IMR-90 (cell line): ENCODE measurements around the gene DSCAML1. TPM values are rescaled to one million over a fixed set of nuclear protein-coding genes. Genes with fewer than 3 reads are reported as not detected.

Experiments used
- ATAC-seq: fragments of 200-7000 bp; cut with Tn5 transposase; 2 replicates; pipeline ENCODE4 v1.9.1; 2020; ENCODE audit warnings: low read depth, mild to moderate bottlenecking, moderate library complexity
- BruUV-seq: library from RNA; stranded (reverse); fragments of 400-500 nt; replicated peaks from 2 replicates; lab custom pipeline; 2021; lab: Mats Ljungman, UMichigan
- CTCF ChIA-PET: fragments of 300-600 bp; formaldehyde crosslinking; extraction: SDS; loops from one replicate; lab custom pipeline; 2021; ENCODE audit warnings: antibody characterized with exemption; lab: Yijun Ruan, JAX
- POLR2A ChIA-PET: fragments of 300-600 bp; sonication (Branson Sonifier 250); formaldehyde crosslinking; loops from one replicate; lab custom pipeline; 2022; ENCODE audit warnings: antibody characterized with exemption; ENCODE audit not compliant: unreplicated experiment; lab: Charles Lee
- DNase-seq: peaks from one replicate; pipeline ENCODE4 v3.0.0; 2013
- H2AFZ ChIP-seq: replicated peaks from 2 replicates; pipeline ENCODE3; 2013; ENCODE audit warnings: low read length, mild to moderate bottlenecking; ENCODE audit not compliant: poor library complexity
- H2AK5ac ChIP-seq: 2 replicates; pipeline ENCODE4 v1.6.1; 2013; ENCODE audit warnings: low read depth, low read length, inconsistent platforms
- H2AK9ac ChIP-seq: replicated peaks from 2 replicates; pipeline ENCODE3; 2013; ENCODE audit warnings: mild to moderate bottlenecking, low read depth, low read length, moderate library complexity; ENCODE audit not compliant: poor library complexity
- H2BK120ac ChIP-seq: 2 replicates; pipeline ENCODE4 v1.6.1; 2013; ENCODE audit warnings: low read depth, low read length, inconsistent platforms
- H2BK15ac ChIP-seq: 3 replicates; pipeline ENCODE4 v1.6.1; 2013; ENCODE audit warnings: low read depth, low read length, inconsistent platforms
- H2BK20ac ChIP-seq: 2 replicates; pipeline ENCODE4 v1.6.1; 2013; ENCODE audit warnings: low read depth, mild to moderate bottlenecking, inconsistent platforms, low read length, moderate library complexity
- H2BK5ac ChIP-seq: 2 replicates; pipeline ENCODE4 v1.6.1; 2013; ENCODE audit warnings: mild to moderate bottlenecking, low read depth, low read length, inconsistent platforms; ENCODE audit not compliant: poor library complexity, severe bottlenecking
- H3K14ac ChIP-seq: replicated peaks from 2 replicates; pipeline ENCODE4 v1.6.1; 2013; ENCODE audit warnings: low read depth, low read length, inconsistent platforms
- H3K18ac ChIP-seq: 2 replicates; pipeline ENCODE4 v1.6.1; 2013; ENCODE audit warnings: low read depth, low read length, control low read depth
- H3K23ac ChIP-seq: 2 replicates; pipeline ENCODE4 v1.6.1; 2013; ENCODE audit warnings: low read depth, low read length, inconsistent platforms
- H3K27ac ChIP-seq: 2 replicates; pipeline ENCODE4 v1.5.1; 2013; ENCODE audit warnings: mild to moderate bottlenecking, control low read depth, low read length; ENCODE audit not compliant: insufficient read depth
- H3K27me3 ChIP-seq: 2 replicates; pipeline ENCODE4 v1.6.1; 2013; ENCODE audit warnings: low read length; ENCODE audit not compliant: control insufficient read depth, insufficient read depth
- H3K36me3 ChIP-seq: 2 replicates; pipeline ENCODE4 v1.6.1; 2013; ENCODE audit warnings: low read length, mixed read lengths; ENCODE audit not compliant: control insufficient read depth, insufficient read depth
- H3K4ac ChIP-seq: 2 replicates; pipeline ENCODE4 v1.6.1; 2013; ENCODE audit warnings: low read depth, low read length, inconsistent platforms
- H3K4me1 ChIP-seq: 2 replicates; pipeline ENCODE4 v1.6.1; 2013; ENCODE audit warnings: low read length, mixed read lengths; ENCODE audit not compliant: control insufficient read depth, insufficient read depth
- H3K4me2 ChIP-seq: 2 replicates; pipeline ENCODE4 v1.6.1; 2013; ENCODE audit warnings: low read depth, mild to moderate bottlenecking, control low read depth, low read length, moderate library complexity
- H3K4me3 ChIP-seq: 2 replicates; pipeline ENCODE4 v1.5.1; 2013; ENCODE audit warnings: low read depth, mild to moderate bottlenecking, control low read depth, low read length, moderate library complexity; ENCODE audit not compliant: insufficient read depth
- H3K56ac ChIP-seq: 2 replicates; pipeline ENCODE4 v1.6.1; 2013; ENCODE audit warnings: low read length, inconsistent platforms; ENCODE audit not compliant: insufficient read depth; ENCODE audit errors: extremely low read depth
- H3K79me1 ChIP-seq, 2 experiments: 2 replicates each; pipeline ENCODE4 v1.6.1; 2013; ENCODE audit warnings: low read length in 2 of 2, inconsistent platforms in 1 of 2, low read depth in 1 of 2
- H3K9ac ChIP-seq: 2 replicates; pipeline ENCODE4 v1.6.1; 2013; ENCODE audit warnings: low read depth, low read length, control low read depth
- H3K9me1 ChIP-seq: 2 replicates; pipeline ENCODE4 v1.6.1; 2013; ENCODE audit warnings: low read length, inconsistent platforms; ENCODE audit not compliant: insufficient read depth
- H3K9me3 ChIP-seq: 2 replicates; pipeline ENCODE4 v1.6.1; 2013; ENCODE audit warnings: low read length; ENCODE audit not compliant: control insufficient read depth, insufficient read depth
- H4K20me1 ChIP-seq: 2 replicates; pipeline ENCODE4 v1.6.1; 2013; ENCODE audit warnings: low read length, inconsistent platforms; ENCODE audit not compliant: insufficient read depth
- H4K5ac ChIP-seq: 2 replicates; pipeline ENCODE4 v1.6.1; 2013; ENCODE audit warnings: mild to moderate bottlenecking, low read depth, low read length, control low read depth
- H4K8ac ChIP-seq, 2 experiments: 2 replicates each; pipeline ENCODE4 v1.6.1; 2013; ENCODE audit warnings: low read depth in 2 of 2, low read length in 2 of 2, control low read depth in 1 of 2, inconsistent platforms in 1 of 2
- H4K91ac ChIP-seq: 2 replicates; pipeline ENCODE4 v1.6.1; 2013; ENCODE audit warnings: low read depth, low read length, inconsistent platforms; ENCODE audit not compliant: insufficient read depth
- SMC3 ChIP-seq: fragments of 150-350 bp; IDR thresholded peaks from 2 replicates; pipeline ENCODE4 v1.6.1; 2016; ENCODE audit warnings: low read depth, mild to moderate bottlenecking, antibody characterized with exemption, low read length, moderate library complexity
- WGBS, 2 experiments: methylation state at CpG; one replicate each; pipeline versions ENCODE4 v1.1.5 to v1.1.7; 2013; ENCODE audit warnings: missing lambda C conversion rate in 2 of 2; ENCODE audit not compliant: insufficient read length in 1 of 2; ENCODE audit errors: extremely low coverage in 2 of 2; 5-methylcytosine and 5-hydroxymethylcytosine counted together
- dilution Hi-C: fragments of 300-500 bp; cut with HindIII; formaldehyde crosslinking; loops from one replicate; pipeline ENCODE4 v1.14.3; 2018; ENCODE audit warnings: low sequenced_read_pairs; ENCODE audit not compliant: unreplicated experiment
- in situ Hi-C: fragments of 300-500 bp; cut with MboI; formaldehyde crosslinking; loops from 3 replicates; pipeline ENCODE4 v1.14.3; 2019; ENCODE audit warnings: low sequenced_read_pairs, inconsistent platforms, mixed read lengths
- intact Hi-C: fragments of 100-400 bp; cut with micrococcal nuclease; formaldehyde crosslinking; loops from 2 replicates; pipeline ENCODE4 v1.10.0; 2022
- polyA plus RNA-seq, 3 experiments: library from polyadenylated mRNA; depleted of rRNA; stranded (reverse); fragments of >200 nt; gene quantifications; 2 replicates each; pipeline ENCODE4 v1.2.3, GENCODE V29; 2012; ENCODE audit warnings: low replicate concordance in 1 of 3
- total RNA-seq: library from RNA; depleted of rRNA; stranded (reverse); fragments of >200 nt; gene quantifications from 2 replicates; pipeline ENCODE4 v1.2.3, GENCODE V29; 2012

DSCAML1 gene
- total and polyA plus RNA-seq, 2 of the 4 experiments (the other 2 are of a cell fraction) = not detected

DNA sequence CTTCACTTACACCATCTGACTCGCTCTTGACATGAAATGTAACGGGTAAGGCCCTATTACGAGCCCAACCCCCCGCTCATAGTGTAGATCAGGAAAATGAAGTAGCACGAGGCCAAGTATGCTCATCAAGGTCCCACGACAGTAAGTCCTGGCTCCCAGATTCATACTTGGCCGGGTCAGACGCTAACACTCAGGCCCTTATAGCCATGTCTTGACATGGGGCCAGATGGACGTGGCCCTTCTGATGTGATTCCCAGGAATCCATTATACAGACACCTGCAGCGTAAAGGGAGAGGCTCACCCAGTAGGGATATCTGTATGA is 294.3 kb downstream of the DSCAML1 start:
- no peak overlapping the region for H2BK120ac ChIP-seq
- H4K5ac ChIP-seq = no peak overlapping the region
- H3K4me2 ChIP-seq = no peak overlapping the region
- DNase-seq (no peak), ATAC-seq (no peak)
- H2AK5ac ChIP-seq = no peak overlapping the region
- WGBS, 2 experiments = no CpG with 5 or more reads among the region's 10 CpGs
- POLR2A ChIA-PET = no interaction called here
- in situ Hi-C loops (no loop called here), intact Hi-C loops (no loop called here), dilution Hi-C loops (no loop called here)
- H3K79me1 ChIP-seq = no peaks in the 10 kb centered on the region
- H2BK5ac ChIP-seq = no peak overlapping the region
- no peak overlapping the region for H3K4ac ChIP-seq
- TF ChIP-seq SMC3 = no peak
- H2BK20ac ChIP-seq = no peak overlapping the region
- no peak overlapping the region for H4K91ac ChIP-seq
- no TSS peak for BruUV-seq
- H4K8ac ChIP-seq = no peak overlapping the region
- H3K56ac ChIP-seq = no peak overlapping the region
- CTCF ChIA-PET = no interaction called here
- no peak overlapping the region for H2AFZ ChIP-seq
- H3K9me3 ChIP-seq = no peaks in the 10 kb centered on the region
- no peaks in the 10 kb centered on the region for H4K20me1 ChIP-seq
- no peaks in the 10 kb centered on the region for H3K9me1 ChIP-seq
- H2BK15ac ChIP-seq = no peak overlapping the region
- peaks cover 26% of the 10 kb centered on the region for H3K27me3 ChIP-seq
- H3K36me3 ChIP-seq = no peaks in the 10 kb centered on the region
- no peak overlapping the region for H3K9ac ChIP-seq
- no peak overlapping the region for H3K23ac ChIP-seq
- H3K4me3 ChIP-seq = no peak overlapping the region
- no peak overlapping the region for H3K27ac ChIP-seq
- H3K18ac ChIP-seq = no peak overlapping the region
- H3K4me1 ChIP-seq = no peaks in the 10 kb centered on the region
- no peak overlapping the region for H2AK9ac ChIP-seq
- H3K14ac ChIP-seq = no peak overlapping the region
